HepG2 (cell line): Measurements from ENCODE around the gene CSTPP1. TPM values are rescaled to one million over a fixed set of nuclear protein-coding genes. Genes with fewer than 3 reads are reported as not detected.
A peak's percentile ranks its signal among the peaks of the same experiment; 100 is the strongest.

Experiments
- EP300 ChIP-seq, 3 experiments: sonication (generic) in 1 of 3; formaldehyde crosslinking in 1 of 3; IDR thresholded peaks; 2 replicates each; pipeline versions ENCODE4 v1.5.1 to v1.6.1; 2011 to 2020; ENCODE audit warnings: low read depth in 2 of 3, low read length in 2 of 3, borderline replicate concordance in 1 of 3, improper control_type of control experiment in 1 of 3, mild to moderate bottlenecking in 1 of 3, missing genetic modification reagents in 1 of 3, moderate library complexity in 1 of 3
- FOSL1 ChIP-seq: sonication (generic); formaldehyde crosslinking; IDR thresholded peaks from 2 replicates; pipeline ENCODE4 v1.9.0; 2021; ENCODE audit warnings: missing genetic modification reagents, borderline replicate concordance
- FOXA1 ChIP-seq, 2 experiments: fragments of 450-650 bp in 1 of 2; sonication (generic) in 1 of 2; formaldehyde crosslinking in 1 of 2; IDR thresholded peaks; 2 replicates each; pipeline versions ENCODE4 v1.4.0 to v1.6.1; 2016 to 2020; ENCODE audit warnings: missing genetic modification reagents in 1 of 2
- FOXJ3 ChIP-seq: sonication (generic); formaldehyde crosslinking; IDR thresholded peaks from 2 replicates; pipeline ENCODE4 v1.4.0; 2020; ENCODE audit warnings: missing genetic modification reagents, mild to moderate bottlenecking, borderline replicate concordance
- FOXP4 ChIP-seq: sonication (generic); formaldehyde crosslinking; IDR thresholded peaks from 2 replicates; pipeline ENCODE4 v1.4.0; 2020; ENCODE audit warnings: missing genetic modification reagents
- HHEX ChIP-seq: IDR thresholded peaks from 2 replicates; pipeline ENCODE4 v1.6.1; 2016; ENCODE audit warnings: control low read depth
- HMGXB4 ChIP-seq, 2 experiments: sonication (generic) in 1 of 2; formaldehyde crosslinking in 1 of 2; IDR thresholded peaks; 2 replicates each; pipeline versions ENCODE4 v1.4.0 to v1.6.1; 2018 to 2020; ENCODE audit warnings: missing genetic modification reagents in 2 of 2, borderline replicate concordance in 1 of 2, low read depth in 1 of 2, mild to moderate bottlenecking in 1 of 2, missing biosample characterization in 1 of 2
- JUN ChIP-seq: sonication (generic); formaldehyde crosslinking; IDR thresholded peaks from 2 replicates; pipeline ENCODE4 v1.4.0; 2020; ENCODE audit warnings: mild to moderate bottlenecking, missing genetic modification reagents
- KMT2A ChIP-seq: sonication (generic); formaldehyde crosslinking; IDR thresholded peaks from 2 replicates; pipeline ENCODE4 v1.4.0; 2020; ENCODE audit warnings: missing genetic modification reagents
- NFIC ChIP-seq: IDR thresholded peaks from 2 replicates; pipeline ENCODE4 v1.6.1; 2012; ENCODE audit warnings: mild to moderate bottlenecking, low read length, inconsistent platforms
- NR2F6 ChIP-seq, 2 experiments: IDR thresholded peaks; 2 replicates each; pipeline ENCODE4 v1.6.1; 2016; ENCODE audit warnings: antibody characterized with exemption in 1 of 2, mild to moderate bottlenecking in 1 of 2
- PHF5A ChIP-seq: IDR thresholded peaks from one replicate; pipeline ENCODE4 v1.6.1; 2018; ENCODE audit warnings: low read depth, missing genetic modification reagents; ENCODE audit not compliant: unreplicated experiment
- PLRG1 ChIP-seq: fragments of 450-650 bp; conservative IDR thresholded peaks from 2 replicates; pipeline ENCODE4 v1.6.1; 2016
- THAP9 ChIP-seq: sonication (generic); formaldehyde crosslinking; IDR thresholded peaks from 2 replicates; pipeline ENCODE4; 2020; ENCODE audit warnings: missing genetic modification reagents, mild to moderate bottlenecking, borderline replicate concordance
- ZNF460 ChIP-seq: sonication (generic); formaldehyde crosslinking; IDR thresholded peaks from 2 replicates; pipeline ENCODE4 v1.5.1; 2020; ENCODE audit warnings: missing genetic modification reagents, mild to moderate bottlenecking, borderline replicate concordance
- ZNF549 ChIP-seq: sonication (generic); formaldehyde crosslinking; IDR thresholded peaks from 2 replicates; pipeline ENCODE4 v1.5.0; 2020; ENCODE audit warnings: missing genetic modification reagents
- polyA plus RNA-seq, 8 experiments: library from polyadenylated mRNA; depleted of rRNA in 3 of 8; stranded (reverse) in 7 of 8; unstranded in 1 of 8; fragments of >200 nt; fragmentation: Illumina TruSeq in 4 of 8; extraction: Trizol in 4 of 8; gene quantifications; 2 replicates each; pipeline versions ENCODE4 v1.2.1 to v1.2.3, GENCODE V29; 2011 to 2016; ENCODE audit warnings: low read depth in 4 of 8, missing spikeins in 1 of 8, mixed read lengths in 1 of 8; ENCODE audit not compliant: insufficient read depth in 1 of 8
- total RNA-seq, 5 experiments: library from RNA; depleted of rRNA; stranded (reverse); fragments of >200 nt; fragmentation: Illumina TruSeq; extraction: Trizol; gene quantifications; 2 replicates each; pipeline ENCODE4 v1.2.3, GENCODE V29; 2016; ENCODE audit warnings: low read depth in 1 of 5
- TF ChIP-seq, protein P1 (sequence below): sonication (generic); formaldehyde crosslinking; IDR thresholded peaks from 2 replicates; pipeline ENCODE4 v1.4.0; 2020; ENCODE audit warnings: missing genetic modification reagents, borderline replicate concordance
- TF ChIP-seq, protein P2 (sequence below): sonication (generic); formaldehyde crosslinking; IDR thresholded peaks from 2 replicates; pipeline ENCODE4 v1.9.0; 2021; ENCODE audit warnings: missing genetic modification reagents, borderline replicate concordance

CSTPP1 gene
- total and polyA plus RNA-seq, 2 of the 13 experiments (the other 11 are each of a cell fraction or from before 2014, with no cell fraction given), result 12.3 to 14.6 TPM

- TF ChIP-seq HMGXB4 (CRISPR knock-in tag; IDR thresholded peaks at IDR 0.05; ENCODE audit: borderline replicate concordance in 1 of 2, low read depth in 1 of 2), result no peak
- peak; percentile 87 for TF ChIP-seq FOXP4 (CRISPR knock-in tag)
- TF ChIP-seq NFIC, result peak; percentile 37; the same call in 1 of the 2 replicates
- TF ChIP-seq, protein P1, sequence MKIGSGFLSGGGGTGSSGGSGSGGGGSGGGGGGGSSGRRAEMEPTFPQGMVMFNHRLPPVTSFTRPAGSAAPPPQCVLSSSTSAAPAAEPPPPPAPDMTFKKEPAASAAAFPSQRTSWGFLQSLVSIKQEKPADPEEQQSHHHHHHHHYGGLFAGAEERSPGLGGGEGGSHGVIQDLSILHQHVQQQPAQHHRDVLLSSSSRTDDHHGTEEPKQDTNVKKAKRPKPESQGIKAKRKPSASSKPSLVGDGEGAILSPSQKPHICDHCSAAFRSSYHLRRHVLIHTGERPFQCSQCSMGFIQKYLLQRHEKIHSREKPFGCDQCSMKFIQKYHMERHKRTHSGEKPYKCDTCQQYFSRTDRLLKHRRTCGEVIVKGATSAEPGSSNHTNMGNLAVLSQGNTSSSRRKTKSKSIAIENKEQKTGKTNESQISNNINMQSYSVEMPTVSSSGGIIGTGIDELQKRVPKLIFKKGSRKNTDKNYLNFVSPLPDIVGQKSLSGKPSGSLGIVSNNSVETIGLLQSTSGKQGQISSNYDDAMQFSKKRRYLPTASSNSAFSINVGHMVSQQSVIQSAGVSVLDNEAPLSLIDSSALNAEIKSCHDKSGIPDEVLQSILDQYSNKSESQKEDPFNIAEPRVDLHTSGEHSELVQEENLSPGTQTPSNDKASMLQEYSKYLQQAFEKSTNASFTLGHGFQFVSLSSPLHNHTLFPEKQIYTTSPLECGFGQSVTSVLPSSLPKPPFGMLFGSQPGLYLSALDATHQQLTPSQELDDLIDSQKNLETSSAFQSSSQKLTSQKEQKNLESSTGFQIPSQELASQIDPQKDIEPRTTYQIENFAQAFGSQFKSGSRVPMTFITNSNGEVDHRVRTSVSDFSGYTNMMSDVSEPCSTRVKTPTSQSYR, result peak; percentile 43; the same call in 1 of the 2 replicates
- TF ChIP-seq JUN (CRISPR knock-in tag), result peak; percentile 80
- no peak for TF ChIP-seq ZNF460
- TF ChIP-seq THAP9 (CRISPR knock-in tag), result no peak
- TF ChIP-seq EP300 (IDR thresholded peaks at IDR 0.05; ENCODE audit: low read depth in 2 of 2, low read length in 2 of 2), result peak in 1 of 2 experiments; percentile 56; a peak in 1 of 4 replicates
- TF ChIP-seq EP300 (CRISPR knock-in tag; IDR thresholded peaks at IDR 0.05; ENCODE audit: borderline replicate concordance), result peak; percentile 51; the same call in 1 of the 2 replicates
- TF ChIP-seq FOSL1 (CRISPR knock-in tag), result peak; percentile 95
- TF ChIP-seq PLRG1, result no peak
- peak; percentile 35; the same call in 1 of the 2 replicates for TF ChIP-seq NR2F6 (IDR thresholded peaks at IDR 0.05)
- TF ChIP-seq NR2F6 (CRISPR knock-in tag; IDR thresholded peaks at IDR 0.05), result peak; percentile 69
- 0 out of 2 replicates have a peak, but pooled peaks have one; percentile 28 for TF ChIP-seq HHEX (CRISPR knock-in tag)
- no peak for TF ChIP-seq ZNF549 (CRISPR knock-in tag)
- no peak for TF ChIP-seq FOXA1 (IDR thresholded peaks at IDR 0.05)
- TF ChIP-seq FOXA1 (CRISPR knock-in tag; IDR thresholded peaks at IDR 0.05), result peak; percentile 88
- TF ChIP-seq FOXJ3, result 0 out of 2 replicates have a peak, but pooled peaks have one; percentile 28
- TF ChIP-seq KMT2A (CRISPR knock-in tag), result peak; percentile 32; the same call in 1 of the 2 replicates
- TF ChIP-seq PHF5A (CRISPR knock-in tag), result peak; percentile 44
- TF ChIP-seq, protein P2, sequence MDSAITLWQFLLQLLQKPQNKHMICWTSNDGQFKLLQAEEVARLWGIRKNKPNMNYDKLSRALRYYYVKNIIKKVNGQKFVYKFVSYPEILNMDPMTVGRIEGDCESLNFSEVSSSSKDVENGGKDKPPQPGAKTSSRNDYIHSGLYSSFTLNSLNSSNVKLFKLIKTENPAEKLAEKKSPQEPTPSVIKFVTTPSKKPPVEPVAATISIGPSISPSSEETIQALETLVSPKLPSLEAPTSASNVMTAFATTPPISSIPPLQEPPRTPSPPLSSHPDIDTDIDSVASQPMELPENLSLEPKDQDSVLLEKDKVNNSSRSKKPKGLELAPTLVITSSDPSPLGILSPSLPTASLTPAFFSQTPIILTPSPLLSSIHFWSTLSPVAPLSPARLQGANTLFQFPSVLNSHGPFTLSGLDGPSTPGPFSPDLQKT (CRISPR knock-in tag), result no peak
Measured at GRCh38 chr11:46984987-46985386, 48.4 kb downstream of the CSTPP1 start (continued).
